CD14-positive monocyte (primary cell): ENCODE measurements around the gene SEPTIN5. TPM values are rescaled to one million over a fixed set of nuclear protein-coding genes. Genes with fewer than 3 reads are reported as not detected.

Source experiments
- DNase-seq, 3 donors: peaks; one replicate each; pipeline ENCODE4 v3.0.0-alpha.2; 2011 to 2022
- H2AFZ ChIP-seq: 2 replicates; pipeline ENCODE4 v1.6.0; 2012; ENCODE audit warnings: mild to moderate bottlenecking, low read depth, low read length, inconsistent platforms; ENCODE audit not compliant: insufficient read depth, poor library complexity, severe bottlenecking
- H3K27ac ChIP-seq, 2 donors: 1 replicate in 1 of 2; 2 replicates in 1 of 2; pipeline ENCODE4 v1.5.1; 2012 to 2013; ENCODE audit warnings: low read length in 2 of 2, control low read depth in 1 of 2, inconsistent platforms in 1 of 2, low read depth in 1 of 2, mild to moderate bottlenecking in 1 of 2
- H3K27me3 ChIP-seq, 2 donors: one replicate each; pipeline versions ENCODE4 v1.6.0 to v1.6.1; 2011 to 2013; ENCODE audit warnings: low read length in 2 of 2; ENCODE audit not compliant: control insufficient read depth in 2 of 2, insufficient read depth in 2 of 2
- H3K36me3 ChIP-seq, 2 donors: replicated peaks in 1 of 2; 1 replicate in 1 of 2; 2 replicates in 1 of 2; pipeline versions ENCODE4 v1.5.1 to v1.6.1; 2012 to 2013; ENCODE audit warnings: low read length in 2 of 2, control low read depth in 1 of 2, inconsistent platforms in 1 of 2, mild to moderate bottlenecking in 1 of 2; ENCODE audit not compliant: insufficient read depth in 2 of 2, control insufficient read depth in 1 of 2
- H3K4me1 ChIP-seq, 2 donors: 1 replicate in 1 of 2; 2 replicates in 1 of 2; pipeline versions ENCODE4 v1.5.1 to v1.6.1; 2012 to 2013; ENCODE audit warnings: low read length in 2 of 2, control low read depth in 1 of 2, inconsistent platforms in 1 of 2, mild to moderate bottlenecking in 1 of 2, moderate library complexity in 1 of 2; ENCODE audit not compliant: insufficient read depth in 2 of 2, control insufficient read depth in 1 of 2
- H3K4me2 ChIP-seq: replicated peaks from 2 replicates; pipeline ENCODE3; 2012; ENCODE audit warnings: low read length, moderate library complexity, mild to moderate bottlenecking; ENCODE audit not compliant: poor library complexity, severe bottlenecking; ENCODE audit errors: extremely low read depth
- H3K4me3 ChIP-seq, 3 experiments: fragments of 200-600 bp in 1 of 3; sonication (generic) in 1 of 3; replicated peaks in 1 of 3; 1 replicate in 2 of 3; 2 replicates in 1 of 3; pipeline ENCODE4 v1.5.1; 2011 to 2013; ENCODE audit warnings: low read length in 3 of 3, mild to moderate bottlenecking in 3 of 3, control low read depth in 2 of 3, low read depth in 2 of 3, inconsistent platforms in 1 of 3, moderate library complexity in 1 of 3
- H3K79me2 ChIP-seq: 2 replicates; pipeline ENCODE4 v1.6.0; 2012; ENCODE audit warnings: mild to moderate bottlenecking, control low read depth, inconsistent platforms, low read length, moderate library complexity; ENCODE audit not compliant: insufficient read depth
- H3K9ac ChIP-seq: 2 replicates; pipeline ENCODE4 v1.6.0; 2017; ENCODE audit warnings: low read length, mild to moderate bottlenecking; ENCODE audit not compliant: insufficient read depth, poor library complexity, severe bottlenecking
- H3K9me3 ChIP-seq, 2 donors: replicated peaks in 1 of 2; 1 replicate in 1 of 2; 2 replicates in 1 of 2; pipeline versions ENCODE4 v1.5.1 to v1.6.1; 2012 to 2013; ENCODE audit warnings: low read length in 2 of 2, control low read depth in 1 of 2; ENCODE audit not compliant: control insufficient read depth in 1 of 2, insufficient read depth in 1 of 2
- H4K20me1 ChIP-seq: 2 replicates; pipeline ENCODE4 v1.6.0; 2012; ENCODE audit warnings: mild to moderate bottlenecking, low read length, control low read depth, moderate library complexity; ENCODE audit not compliant: insufficient read depth
- H3K27ac Mint-ChIP-seq, 7 donors: one replicate each; pipeline ENCODE4 v1.8.0; 2020; ENCODE audit warnings: mild to moderate bottlenecking in 7 of 7, mixed read lengths in 7 of 7, moderate library complexity in 6 of 7, inconsistent platforms in 2 of 7
- H3K27me3 Mint-ChIP-seq, 3 donors: one replicate each; pipeline ENCODE4 v1.8.0; 2021 to 2022; ENCODE audit warnings: low read depth in 3 of 3, mild to moderate bottlenecking in 3 of 3, mixed read lengths in 3 of 3, moderate library complexity in 3 of 3, inconsistent platforms in 1 of 3
- H3K36me3 Mint-ChIP-seq, 2 donors: one replicate each; pipeline ENCODE4 v1.8.0; 2020; ENCODE audit warnings: mixed read lengths in 2 of 2, inconsistent platforms in 1 of 2, mild to moderate bottlenecking in 1 of 2
- H3K4me1 Mint-ChIP-seq: one replicate; pipeline ENCODE4 v1.8.0; 2020; ENCODE audit warnings: mild to moderate bottlenecking, mixed read lengths
- H3K4me3 Mint-ChIP-seq, 2 donors: one replicate each; pipeline ENCODE4 v1.8.0; 2020; ENCODE audit warnings: mild to moderate bottlenecking in 2 of 2, mixed read lengths in 2 of 2, moderate library complexity in 1 of 2
- H3K9me3 Mint-ChIP-seq, 7 donors: one replicate each; pipeline ENCODE4 v1.8.0; 2020 to 2022; ENCODE audit warnings: mixed read lengths in 7 of 7, mild to moderate bottlenecking in 6 of 7, moderate library complexity in 6 of 7, inconsistent platforms in 2 of 7
- CTCF ChIP-seq: fragments of 200-600 bp; IDR thresholded peaks from one replicate; pipeline ENCODE4 v1.8.0; 2022; ENCODE audit warnings: antibody characterized with exemption, mild to moderate bottlenecking
- WGBS: methylation state at CpG from one replicate; pipeline ENCODE4 v1.1.5; 2013; ENCODE audit warnings: missing lambda C conversion rate; ENCODE audit not compliant: insufficient coverage; 5-methylcytosine and 5-hydroxymethylcytosine counted together
- intact Hi-C, 2 donors: fragments of 100-400 bp; cut with micrococcal nuclease; formaldehyde crosslinking; loops; one replicate each; pipeline versions ENCODE4 v1.15.0 to v1.15.1; 2023
- polyA plus RNA-seq, 3 donors: library from polyadenylated mRNA; depleted of rRNA in 1 of 3; unstranded in 2 of 3; stranded (reverse) in 1 of 3; fragments of 300-500 nt in 2 of 3; fragments of >200 nt in 1 of 3; fragmentation: Illumina TruSeq in 2 of 3; gene quantifications; 1 replicate in 2 of 3; 2 replicates in 1 of 3; pipeline ENCODE4 v1.2.3, GENCODE V29; 2012 to 2021

SEPTIN5 gene
- polyA plus RNA-seq, 3 donors, result 0.50 to 0.64 TPM; not detected in 1

GRCh38 chr22:19760058-19760950 lies 46.0 kb downstream of the SEPTIN5 start, which contains the start of gene TBX1:
Gene TBX1 (plus strand): TSS chr22:19760778. CDS start chr22:19760844, 66 bp downstream.
- no peaks in the 10 kb centered on the region for H3K36me3 ChIP-seq
- H3K4me3 ChIP-seq, result peak within 1 kb of the TSS in 1 of 3 experiments; percentile 44
- peaks cover 76 to 93% (median 83%) of the 10 kb centered on the region in 3 donors for H3K27me3 Mint-ChIP-seq
- H3K4me1 Mint-ChIP-seq, result peaks cover 29% of the 10 kb centered on the region
- no peak within 1 kb of the TSS for H2AFZ ChIP-seq
- no peak within 1 kb of the TSS for H3K27ac ChIP-seq
- no peaks in the 10 kb centered on the region for H3K79me2 ChIP-seq
- H3K9ac ChIP-seq, result no peak within 1 kb of the TSS
- intact Hi-C loops, result no loop called here
- H3K9me3 ChIP-seq, result peaks cover 5 to 45% of the 10 kb centered on the region in 2 donors
- DNase-seq, result no peak
- peaks cover 10 to 16% of the 10 kb centered on the region in 2 donors for H3K36me3 Mint-ChIP-seq
- H4K20me1 ChIP-seq, result no peaks in the 10 kb centered on the region
- peak within 1 kb of the TSS; percentile 46 for H3K4me2 ChIP-seq
- peak within 1 kb of the TSS; percentile 64 to 96 for H3K4me3 Mint-ChIP-seq
- H3K4me1 ChIP-seq, result peaks cover 18 to 30% of the 10 kb centered on the region in 2 donors
- WGBS, result under 1% methylated on average over 43 of the region's 79 CpGs
- no peak within 1 kb of the TSS for H3K27ac Mint-ChIP-seq
- H3K9me3 Mint-ChIP-seq, result peaks cover 0 to 28% (median 19%) of the 10 kb centered on the region in 7 donors
- peaks cover 50 to 88% of the 10 kb centered on the region in 2 donors for H3K27me3 ChIP-seq
- TF ChIP-seq CTCF, result no peak

GRCh38 chr22:19760951-19761724 lies 46.8 kb downstream of the SEPTIN5 start:
- Mint-ChIP-seq H3K4me1 (peaks cover 27% of the 10 kb centered on the region), H3K9me3 (peaks cover 0 to 28% (median 13%) of the 10 kb centered on the region in 7 donors), H3K27ac (no peak overlapping the region), H3K4me3 (peak overlapping the region in 1 of 2 donors; percentile 84), H3K27me3 (peaks cover 71 to 91% (median 79%) of the 10 kb centered on the region in 3 donors), H3K36me3 (peaks cover 10 to 16% of the 10 kb centered on the region in 2 donors)
- H4K20me1 ChIP-seq, result no peaks in the 10 kb centered on the region
- WGBS, result 5% methylated on average over 115 of the region's 117 CpGs
- H3K27ac ChIP-seq, result no peak overlapping the region
- no peak for DNase-seq
- no peaks in the 10 kb centered on the region for H3K79me2 ChIP-seq
- peaks cover 6 to 41% of the 10 kb centered on the region in 2 donors for H3K9me3 ChIP-seq
- no peaks in the 10 kb centered on the region for H3K36me3 ChIP-seq
- no peak for TF ChIP-seq CTCF
- peaks cover 45 to 83% of the 10 kb centered on the region in 2 donors for H3K27me3 ChIP-seq
- no peak overlapping the region for H3K9ac ChIP-seq
- no peak overlapping the region for H3K4me3 ChIP-seq
- H3K4me2 ChIP-seq, result no peak overlapping the region
- no peak overlapping the region for H2AFZ ChIP-seq
- H3K4me1 ChIP-seq, result peaks cover 17 to 35% of the 10 kb centered on the region in 2 donors
- intact Hi-C loops, result no loop called here
